HG03521 (cell line): ENCODE results near the gene SFT2D3.
A peak's percentile ranks its signal among the peaks of the same experiment; 100 is the strongest.

Experiments
- ATAC-seq: cut with Tn5 transposase; IDR thresholded peaks from one replicate; pipeline ENCODE4 v1.9.1; 2021; ENCODE audit warnings: mild to moderate bottlenecking, moderate library complexity; ENCODE audit not compliant: unreplicated experiment

SFT2D3 gene, protein sequence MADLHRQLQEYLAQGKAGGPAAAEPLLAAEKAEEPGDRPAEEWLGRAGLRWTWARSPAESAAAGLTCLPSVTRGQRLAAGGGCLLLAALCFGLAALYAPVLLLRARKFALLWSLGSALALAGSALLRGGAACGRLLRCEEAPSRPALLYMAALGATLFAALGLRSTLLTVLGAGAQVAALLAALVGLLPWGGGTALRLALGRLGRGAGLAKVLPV

GRCh38 chr2:127701193-127701650, at the start of gene SFT2D3:
Gene SFT2D3 (plus strand): TSS chr2:127701497. CDS start chr2:127701529, 32 bp downstream.
- ATAC-seq = peak; percentile 61

DNA sequence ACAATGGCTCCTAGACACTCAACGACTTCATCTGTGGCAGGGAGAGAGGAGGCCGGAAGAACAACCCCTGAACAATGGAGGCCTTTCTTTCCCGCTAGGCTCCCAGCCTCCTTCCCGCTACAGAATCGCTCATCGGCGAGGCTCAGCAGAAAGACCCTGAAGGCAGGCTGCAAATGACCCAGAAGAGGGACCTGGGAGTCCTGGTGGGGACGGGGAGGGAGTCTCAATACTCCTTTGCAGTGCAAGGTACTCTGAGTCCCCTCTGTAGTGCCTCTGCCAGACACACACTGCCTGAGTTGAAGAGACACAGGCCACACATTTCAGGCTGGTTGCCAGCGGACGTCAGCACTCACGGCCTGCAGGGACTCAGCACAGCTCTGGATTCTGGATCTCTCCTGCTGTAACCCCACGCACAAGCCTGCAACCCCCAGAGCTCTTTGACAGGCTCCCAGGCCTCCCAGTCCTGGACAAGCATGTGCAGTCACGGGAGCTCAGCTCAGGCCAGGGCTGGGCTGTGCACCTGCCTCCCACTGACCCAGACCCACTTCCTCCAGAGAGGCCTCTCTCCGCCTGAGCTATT, 49.2 kb upstream of the SFT2D3 start:
- ATAC-seq = no peak

- ATAC-seq = no peak
Measured at GRCh38 chr2:127652786-127653357, 48.4 kb upstream of the SFT2D3 start.

DNA sequence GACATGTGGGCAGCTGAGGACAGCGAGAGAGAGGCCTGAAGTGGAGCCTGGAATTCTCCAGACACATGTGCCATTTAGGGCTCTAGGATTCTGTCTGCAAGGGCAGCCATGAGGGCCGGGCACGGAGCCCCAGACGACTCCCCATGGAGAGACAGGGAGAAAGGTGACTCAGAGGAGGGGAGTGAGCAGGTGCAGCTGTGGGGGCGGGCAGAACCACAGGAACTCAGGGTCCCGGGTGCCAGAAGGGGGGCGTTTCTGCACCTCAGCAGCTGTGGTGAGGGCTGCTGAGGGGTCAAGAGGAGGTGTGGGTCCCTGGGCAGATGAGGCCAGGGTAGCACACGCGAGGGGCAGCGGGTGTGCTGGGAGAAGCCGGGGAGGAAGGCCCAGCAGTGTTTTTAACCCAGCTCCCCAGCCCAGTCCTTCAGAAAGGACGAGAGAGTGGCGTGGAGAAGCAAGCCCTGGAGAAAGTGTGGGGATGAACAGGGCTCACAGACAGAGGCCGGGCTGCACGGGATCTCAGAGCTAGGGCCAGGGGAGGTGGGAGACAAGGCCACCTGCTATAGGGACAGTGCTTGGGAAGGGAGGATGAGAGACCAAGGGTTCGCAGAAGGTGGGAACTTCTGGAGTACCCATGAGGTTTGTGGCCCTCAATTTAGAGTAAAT, 47.7 kb upstream of the SFT2D3 start:
- ATAC-seq = no peak

DNA sequence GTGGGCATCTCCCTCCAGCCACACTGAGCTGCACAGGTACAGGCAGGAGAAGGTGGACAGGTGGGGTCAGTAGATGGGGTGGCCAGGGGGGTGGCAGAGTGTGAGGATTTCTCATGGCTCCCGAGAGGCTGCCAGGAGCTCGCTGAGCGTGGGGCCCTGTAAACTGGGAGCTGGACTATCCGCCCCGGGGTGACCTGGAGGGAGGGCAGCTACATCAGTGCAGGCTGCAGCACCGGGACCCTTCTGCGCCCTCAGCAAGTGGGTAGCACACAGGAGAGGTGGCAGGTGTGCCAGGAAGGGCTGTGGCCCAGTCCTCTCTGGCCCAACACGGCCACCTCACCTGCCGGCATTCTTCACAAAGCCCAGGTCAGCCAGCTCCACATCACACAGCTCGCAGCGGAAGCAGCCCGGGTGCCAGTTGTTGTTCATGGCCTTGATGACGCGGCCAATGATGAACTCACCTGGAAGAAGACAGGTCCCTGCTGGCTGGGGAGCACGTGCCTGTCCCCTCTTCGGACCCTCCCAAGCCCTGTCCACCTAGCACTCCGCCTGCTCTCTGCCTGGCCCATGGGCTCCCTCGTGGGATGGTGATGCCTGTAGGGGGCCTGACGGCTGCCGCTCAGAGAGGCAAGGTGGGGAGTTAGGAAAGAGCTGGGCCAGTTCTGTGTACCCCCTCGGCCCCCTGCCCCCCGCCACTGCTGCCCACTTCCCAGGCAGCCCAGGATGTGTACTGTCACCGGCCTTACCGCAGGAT, 47.0 kb upstream of the SFT2D3 start:
- no peak for ATAC-seq

DNA sequence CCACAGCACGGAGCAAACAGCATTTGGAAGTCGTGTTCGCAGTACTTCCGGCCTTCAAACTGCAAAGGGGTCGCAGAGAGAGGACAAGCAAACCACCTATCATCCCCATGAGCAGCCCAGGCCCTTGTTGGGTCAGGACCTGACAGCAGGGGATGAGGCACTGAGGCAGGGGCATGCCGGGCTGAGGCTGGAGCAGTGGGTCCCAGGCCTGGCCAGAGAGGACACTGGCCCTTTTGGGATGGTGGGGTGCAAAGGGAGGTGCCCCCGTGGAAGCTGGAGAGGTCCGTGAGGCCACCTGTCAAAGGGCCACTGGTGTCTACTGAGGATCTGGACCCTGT, 46.5 kb upstream of the SFT2D3 start:
- no peak for ATAC-seq

- no peak for ATAC-seq
Measured at GRCh38 chr2:127655209-127656073, 45.9 kb upstream of the SFT2D3 start.

- ATAC-seq = no peak
Measured at GRCh38 chr2:127656569-127657231, 44.6 kb upstream of the SFT2D3 start.

GRCh38 chr2:127657232-127657595, 44.1 kb upstream of the SFT2D3 start:
- no peak for ATAC-seq

GRCh38 chr2:127658146-127658545, 43.2 kb upstream of the SFT2D3 start:
- ATAC-seq = no peak

GRCh38 chr2:127658641-127659407, 42.5 kb upstream of the SFT2D3 start:
- ATAC-seq = no peak

GRCh38 chr2:127659408-127660290, 41.6 kb upstream of the SFT2D3 start:
- ATAC-seq = no peak

DNA sequence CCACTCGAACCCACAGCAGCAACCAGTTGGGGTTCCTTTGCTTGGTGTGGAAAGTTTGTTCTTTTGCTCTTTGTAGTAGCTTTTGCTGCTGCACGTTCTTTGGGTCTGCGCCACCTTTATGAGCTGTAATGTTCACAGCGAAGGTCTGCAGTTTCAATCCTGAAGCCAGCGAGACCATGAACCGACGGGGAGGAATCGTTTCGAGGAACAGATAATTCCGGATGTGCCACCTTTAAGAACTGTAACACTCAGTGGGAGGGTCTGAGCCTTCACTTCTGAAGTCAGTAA, 41.1 kb upstream of the SFT2D3 start:
- no peak for ATAC-seq

DNA sequence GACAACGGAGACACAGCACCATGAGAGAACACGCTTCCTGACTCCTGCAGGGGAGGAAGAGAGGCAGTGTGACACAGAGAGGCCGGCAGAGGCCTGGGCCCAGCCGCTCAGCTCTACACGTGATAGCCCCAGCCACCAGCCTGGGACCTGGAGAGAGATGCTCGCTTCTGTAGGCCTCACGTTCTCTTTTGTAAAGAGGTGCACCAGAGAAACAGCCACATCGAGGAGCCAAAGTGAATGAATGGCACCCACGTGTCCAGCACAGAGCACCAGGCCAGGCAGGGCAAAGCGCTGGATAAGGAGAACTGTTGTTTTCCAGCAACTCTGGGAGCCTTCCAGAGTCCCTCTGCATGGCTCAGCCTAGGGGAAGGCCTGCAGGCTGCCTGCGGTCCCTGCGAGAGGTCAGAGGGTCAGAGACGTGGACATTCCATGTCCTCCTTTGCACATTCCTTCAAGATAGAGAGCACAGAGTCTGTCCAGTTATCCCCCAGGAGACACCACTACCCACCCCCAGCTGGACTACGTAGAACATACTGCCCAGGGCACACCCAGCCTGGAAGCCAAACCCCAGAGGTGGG, 40.1 kb upstream of the SFT2D3 start:
- ATAC-seq = no peak

DNA sequence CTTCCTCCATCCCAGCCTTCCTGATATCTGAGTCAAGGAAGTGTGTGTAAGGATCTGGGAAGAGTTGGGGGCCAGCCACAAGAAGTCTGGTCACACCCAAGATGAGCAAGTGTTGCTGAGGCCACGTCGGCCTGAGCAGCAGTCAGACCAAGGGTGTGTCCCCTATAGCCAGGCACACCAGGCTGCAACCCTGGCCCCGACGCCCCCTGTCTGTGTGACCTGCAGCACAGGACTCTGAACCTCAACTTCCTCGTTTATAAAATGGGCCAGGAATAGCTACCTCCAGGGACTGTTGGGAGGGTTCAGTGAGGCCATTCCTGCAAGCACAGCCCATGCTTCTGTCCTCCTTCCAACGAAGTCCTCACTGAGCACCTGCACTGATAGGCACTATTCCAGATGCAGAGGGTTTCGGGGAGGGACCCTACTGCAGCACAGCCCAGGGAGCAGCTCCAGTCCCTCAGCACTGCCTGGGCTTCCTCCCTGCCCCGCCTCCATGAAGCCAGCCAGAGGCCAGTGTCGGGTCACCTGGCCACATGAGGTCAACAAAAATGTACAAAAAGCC, 39.3 kb upstream of the SFT2D3 start:
- no peak for ATAC-seq

- no peak for ATAC-seq
Measured at GRCh38 chr2:127662937-127663565, 38.2 kb upstream of the SFT2D3 start.

GRCh38 chr2:127663566-127664064, 37.7 kb upstream of the SFT2D3 start:
- no peak for ATAC-seq
